AG04449 (cell line): ENCODE measurements around the gene ITGB7.

Experiments used
- CTCF ChIA-PET: fragments of 350-600 bp; formaldehyde crosslinking; extraction: SDS; loops from one replicate; lab custom pipeline; 2021; ENCODE audit warnings: antibody characterized with exemption; lab: Yijun Ruan, JAX
- POLR2A ChIA-PET: fragments of 400-600, 350-600 bp; formaldehyde crosslinking; extraction: SDS; loops from one replicate; lab custom pipeline; 2020; ENCODE audit warnings: antibody characterized with exemption, inconsistent platforms; lab: Yijun Ruan, JAX
- DNase-seq: peaks from one replicate; pipeline ENCODE4 v3.0.0-alpha.2; 2010; ENCODE audit warnings: low read depth, low spot score
- H3K4me3 ChIP-seq: 2 replicates; pipeline ENCODE4 v1.5.1; 2011; ENCODE audit warnings: low read depth, mild to moderate bottlenecking, control low read depth, low read length
- TF ChIP-seq, protein P1 (sequence below): IDR thresholded peaks from one replicate; pipeline ENCODE4 v1.5.1; 2011; ENCODE audit warnings: mild to moderate bottlenecking, moderate library complexity, low read length, control low read depth, inconsistent platforms; ENCODE audit not compliant: insufficient read depth; ENCODE audit errors: missing control alignments

ITGB7 gene

DNA sequence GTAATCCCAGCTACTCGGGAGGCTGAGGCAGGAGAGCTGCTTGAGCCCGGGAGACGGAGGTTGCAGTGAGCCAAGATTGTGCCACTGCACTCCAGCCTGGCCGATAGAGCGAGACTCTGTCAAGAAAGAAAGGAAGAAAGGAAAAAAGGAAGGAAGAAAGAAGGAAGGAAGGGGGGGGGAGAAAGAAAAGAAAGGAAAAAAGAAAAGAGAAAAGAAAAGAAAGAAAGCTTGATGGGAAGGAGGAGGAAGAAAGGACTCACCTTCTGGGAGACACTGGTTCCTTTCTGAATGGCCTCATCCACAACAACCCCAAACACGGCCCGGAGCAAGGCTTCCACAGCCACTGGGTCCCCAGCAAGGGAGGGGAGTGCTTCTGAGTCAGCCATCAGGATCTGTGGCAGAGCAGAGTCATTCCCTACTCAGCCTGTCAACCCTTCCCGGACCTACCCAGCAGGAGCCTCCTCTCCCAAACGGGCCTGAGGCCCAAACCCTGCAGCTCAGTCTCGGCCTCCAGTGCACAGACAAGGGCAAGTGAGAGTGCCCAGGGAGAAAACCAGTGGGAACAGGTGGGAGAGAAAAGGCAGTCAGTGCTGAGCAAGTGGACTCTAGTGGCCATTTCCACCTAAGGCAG lies 33.9 kb downstream of the ITGB7 start:
- TF ChIP-seq, protein P1, sequence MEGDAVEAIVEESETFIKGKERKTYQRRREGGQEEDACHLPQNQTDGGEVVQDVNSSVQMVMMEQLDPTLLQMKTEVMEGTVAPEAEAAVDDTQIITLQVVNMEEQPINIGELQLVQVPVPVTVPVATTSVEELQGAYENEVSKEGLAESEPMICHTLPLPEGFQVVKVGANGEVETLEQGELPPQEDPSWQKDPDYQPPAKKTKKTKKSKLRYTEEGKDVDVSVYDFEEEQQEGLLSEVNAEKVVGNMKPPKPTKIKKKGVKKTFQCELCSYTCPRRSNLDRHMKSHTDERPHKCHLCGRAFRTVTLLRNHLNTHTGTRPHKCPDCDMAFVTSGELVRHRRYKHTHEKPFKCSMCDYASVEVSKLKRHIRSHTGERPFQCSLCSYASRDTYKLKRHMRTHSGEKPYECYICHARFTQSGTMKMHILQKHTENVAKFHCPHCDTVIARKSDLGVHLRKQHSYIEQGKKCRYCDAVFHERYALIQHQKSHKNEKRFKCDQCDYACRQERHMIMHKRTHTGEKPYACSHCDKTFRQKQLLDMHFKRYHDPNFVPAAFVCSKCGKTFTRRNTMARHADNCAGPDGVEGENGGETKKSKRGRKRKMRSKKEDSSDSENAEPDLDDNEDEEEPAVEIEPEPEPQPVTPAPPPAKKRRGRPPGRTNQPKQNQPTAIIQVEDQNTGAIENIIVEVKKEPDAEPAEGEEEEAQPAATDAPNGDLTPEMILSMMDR: no peak
- ChIA-PET POLR2A (interaction anchor here (0.7 to 1.0 kb wide), 2 partner anchors 11 to 94 kb away, joined by 3 read pairs; partner anchors contain the start of gene SPRYD3), CTCF (interaction anchor here (1.0 to 13.4 kb wide), 10 partner anchors 10 to 148 kb away, joined by 3 to 148 read pairs (median 4); partner anchors contain the start of gene AAAS)
- DNase-seq: no peak
- no peak overlapping the region for H3K4me3 ChIP-seq

DNA sequence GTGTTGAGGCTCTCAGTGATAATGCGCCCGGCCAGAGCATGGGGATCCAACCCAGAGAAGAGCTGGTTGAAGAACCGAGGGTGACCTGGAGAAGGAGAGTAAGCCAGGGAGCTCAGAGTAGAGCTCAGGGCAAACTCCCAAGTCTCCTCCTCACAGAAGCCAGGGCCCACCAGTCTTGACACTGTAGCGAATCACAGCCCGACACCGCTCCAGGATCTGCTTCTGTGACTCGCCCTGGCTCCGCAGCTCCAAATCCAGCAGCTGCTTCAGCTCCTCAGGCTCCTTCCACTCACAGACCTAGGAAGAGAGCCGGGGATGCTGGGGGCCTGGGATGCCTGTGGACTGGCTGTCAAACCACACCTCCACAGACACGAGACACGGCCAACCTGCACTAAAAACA lies 34.7 kb downstream of the ITGB7 start:
- no peak overlapping the region for H3K4me3 ChIP-seq
- TF ChIP-seq, protein P1: no peak
- DNase-seq: no peak
- POLR2A ChIA-PET: interaction anchor here (0.6 to 1.0 kb wide), 3 partner anchors 8 to 45 kb away, joined by 3 read pairs; partner anchors contain the start of gene ZNF740
- CTCF ChIA-PET: interaction anchor here (1.0 to 13.4 kb wide), 7 partner anchors 9 to 149 kb away, joined by 3 to 148 read pairs (median 5); partner anchors contain the start of genes AAAS, CSAD and ZNF740

DNA sequence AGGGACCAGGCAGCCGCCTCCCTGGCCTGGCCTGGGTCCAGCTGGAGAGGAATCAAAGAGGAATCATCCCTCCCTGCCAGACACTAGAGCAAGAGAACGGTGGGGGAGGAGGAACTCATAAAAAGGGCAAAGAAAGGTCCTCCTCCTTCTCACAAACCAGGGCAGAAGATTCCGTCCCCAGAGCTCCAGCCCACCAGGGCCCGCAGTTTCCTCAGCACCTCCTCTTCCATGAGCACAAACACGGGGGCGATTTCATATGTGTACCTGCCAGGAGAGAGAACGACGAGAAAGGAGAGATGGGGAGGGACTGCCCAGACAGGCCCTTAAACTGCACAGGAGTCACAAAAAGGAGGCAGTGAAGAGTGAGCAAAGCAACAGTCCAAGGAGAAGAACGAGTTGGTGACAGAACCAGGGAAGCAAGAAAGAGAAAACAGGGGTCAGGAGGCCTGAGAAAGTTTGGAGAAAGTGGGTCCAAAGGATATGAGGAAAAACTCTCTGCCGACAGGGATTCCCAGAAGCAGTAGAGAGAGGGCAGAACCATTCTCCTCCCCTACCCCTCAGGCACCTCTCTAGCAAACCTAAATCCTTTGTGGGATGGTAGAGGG lies 35.2 kb downstream of the ITGB7 start:
- no peak overlapping the region for H3K4me3 ChIP-seq
- no peak for DNase-seq
- ChIA-PET CTCF (interaction anchor here (0.9 to 13.4 kb wide), 7 partner anchors 9 to 117 kb away, joined by 3 to 148 read pairs (median 5); partner anchors contain the start of genes CSAD and ZNF740), POLR2A (interaction anchor here (0.7 kb wide), 1 partner anchor 8 kb away, joined by 3 read pairs; the partner anchor contains the start of gene ZNF740)
- TF ChIP-seq, protein P1: no peak

DNA sequence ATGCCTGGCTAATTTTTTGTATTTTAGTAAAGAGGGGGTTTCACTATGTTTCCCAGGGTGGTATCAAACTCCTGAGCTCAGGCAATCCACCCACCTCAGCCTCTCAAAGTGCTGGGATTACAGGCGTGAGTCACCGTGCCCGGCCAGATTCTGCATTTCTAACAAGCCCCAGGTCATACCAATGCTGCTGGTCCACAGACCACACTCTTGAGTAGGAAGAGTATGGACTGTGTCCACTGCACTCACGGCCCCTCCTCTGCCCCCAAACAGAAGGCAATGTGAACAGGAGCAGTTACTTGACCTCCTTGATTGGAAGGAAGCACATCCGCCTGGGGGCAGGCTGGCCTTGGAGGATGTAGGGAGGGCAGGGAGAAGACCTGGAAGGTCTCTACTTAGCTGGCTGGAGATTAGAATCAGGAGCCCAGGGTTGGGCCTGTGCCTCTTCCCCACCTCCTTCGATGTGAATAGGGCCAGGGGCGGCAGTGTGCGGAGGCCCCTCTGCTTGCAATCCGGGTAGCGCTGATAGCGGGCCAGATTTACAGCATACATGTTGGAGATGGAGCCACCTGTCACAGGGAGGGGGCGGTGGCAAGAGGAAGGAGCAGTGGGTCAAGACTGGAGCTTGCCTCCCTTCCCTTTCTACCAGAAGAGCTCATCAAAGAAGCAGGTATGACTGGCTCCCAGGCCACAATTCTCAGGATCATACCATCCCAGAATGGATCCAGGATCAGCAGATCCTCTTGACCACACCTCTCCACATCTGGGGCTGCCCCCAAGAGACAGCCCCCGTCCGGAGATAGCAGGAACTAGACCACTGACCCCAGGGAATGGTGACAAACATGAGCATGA lies 36.0 kb downstream of the ITGB7 start:
- ChIA-PET POLR2A (no interaction called here), CTCF (interaction anchor here (0.9 to 13.4 kb wide), 4 partner anchors 9 to 72 kb away, joined by 3 to 148 read pairs (median 8); partner anchors contain the start of genes CSAD and ZNF740)
- TF ChIP-seq, protein P1: no peak
- H3K4me3 ChIP-seq: no peak overlapping the region
- DNase-seq: no peak

DNA sequence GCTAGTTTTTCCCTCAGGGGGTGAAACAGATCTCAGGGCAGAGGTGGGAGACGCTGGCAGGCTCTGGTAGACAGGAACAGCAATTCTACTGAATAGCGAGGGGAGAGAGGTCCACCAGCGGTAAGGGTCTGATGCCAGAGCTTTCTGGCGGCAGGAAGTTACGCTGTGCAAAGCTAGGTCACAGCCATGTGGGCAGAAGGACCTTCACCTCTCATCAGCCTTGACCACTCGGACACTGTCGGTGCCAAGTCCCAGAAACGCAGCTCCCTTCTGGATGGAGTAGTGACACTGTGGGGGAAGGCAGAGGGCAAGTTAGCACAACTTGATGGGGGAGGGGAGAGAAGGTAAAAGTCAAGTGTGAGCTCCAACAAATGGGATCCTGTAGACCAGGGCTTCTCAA lies 36.8 kb downstream of the ITGB7 start:
- TF ChIP-seq, protein P1: no peak
- H3K4me3 ChIP-seq: no peak overlapping the region
- DNase-seq: no peak
- ChIA-PET POLR2A (no interaction called here), CTCF (interaction anchor here (1.1 to 13.4 kb wide), 2 partner anchors 10 to 71 kb away, joined by 3 to 148 read pairs; no protein-coding TSS in a partner anchor)
